K562 (cell line): Measurements from ENCODE around the gene UTP14C. TPM values are rescaled to one million over a fixed set of nuclear protein-coding genes. Genes with fewer than 3 reads are reported as not detected.
A peak's percentile ranks its signal among the peaks of the same experiment; 100 is the strongest.

Experiments used
- ATAC-seq: fragments of 200-7000 bp; cut with Tn5 transposase; 3 replicates; pipeline ENCODE4 v1.9.1; 2020; ENCODE audit warnings: moderate library complexity
- BruUV-seq: library from RNA; stranded (reverse); fragments of 400-500 nt; replicated peaks from 2 replicates; lab custom pipeline; 2021; lab: Mats Ljungman, UMichigan
- CTCF ChIA-PET: fragments of 300-600 bp; formaldehyde crosslinking; extraction: SDS; loops from one replicate; lab custom pipeline; 2021; ENCODE audit warnings: low intra/inter-chr PET ratio; lab: Yijun Ruan, JAX
- POLR2A ChIA-PET: fragments of 300-600, 350-650 bp; sonication (Branson Sonifier 250); formaldehyde crosslinking; extraction: SDS; loops from one replicate; lab custom pipeline; 2021; ENCODE audit warnings: antibody characterized with exemption, inconsistent platforms; lab: Yijun Ruan, JAX
- DNase-seq, 4 experiments: peaks; one replicate each; pipeline versions ENCODE4 v3.0.0 to v3.0.0-alpha.2; 2011 to 2018; ENCODE audit warnings: low spot score in 3 of 4, mixed read lengths in 3 of 4; ENCODE audit errors: extremely low read depth in 1 of 4
- FAIRE-seq: peaks from 2 replicates; lab custom pipeline; 2011; peaks lifted over from hg19 to GRCh38; lab: Jason Lieb, UNC
- H2AFZ ChIP-seq: 2 replicates; pipeline ENCODE4 v1.6.0; 2011; ENCODE audit warnings: low read depth, low read length, control low read depth, inconsistent platforms
- H3K27ac ChIP-seq: fragments of 200-600 bp; 3 replicates; pipeline ENCODE4 v1.8.0; 2011; ENCODE audit warnings: low read depth, mild to moderate bottlenecking, control low read depth, inconsistent platforms, low read length, moderate library complexity, mixed read lengths; ENCODE audit errors: extremely low read depth
- H3K27me3 ChIP-seq, 2 experiments: fragments of 300-600 bp in 1 of 2; 2 replicates in 1 of 2; 3 replicates in 1 of 2; pipeline versions ENCODE4 v1.6.0 to v1.8.0; 2011; ENCODE audit warnings: inconsistent platforms in 2 of 2, low read length in 2 of 2, mild to moderate bottlenecking in 1 of 2, mixed read lengths in 1 of 2, moderate library complexity in 1 of 2; ENCODE audit not compliant: control insufficient read depth in 2 of 2, insufficient read depth in 2 of 2
- H3K36me3 ChIP-seq: fragments of 300-600 bp; 3 replicates; pipeline ENCODE4 v1.8.0; 2011; ENCODE audit warnings: mild to moderate bottlenecking, low read length, inconsistent platforms; ENCODE audit not compliant: control insufficient read depth, insufficient read depth
- H3K4me1 ChIP-seq, 2 experiments: fragments of 200-600 bp in 1 of 2; replicated peaks in 1 of 2; 2 replicates in 1 of 2; 3 replicates in 1 of 2; pipeline versions ENCODE4 v1.5.1 to v1.8.0; 2011; ENCODE audit warnings: inconsistent platforms in 2 of 2, low read length in 2 of 2, mild to moderate bottlenecking in 1 of 2, mixed read lengths in 1 of 2, moderate library complexity in 1 of 2; ENCODE audit not compliant: control insufficient read depth in 2 of 2, insufficient read depth in 2 of 2
- H3K4me2 ChIP-seq: 2 replicates; pipeline ENCODE4 v1.6.1; 2011; ENCODE audit warnings: low read length, control low read depth, inconsistent platforms, mixed read lengths; ENCODE audit not compliant: insufficient read depth
- H3K4me3 ChIP-seq: fragments of 200-600 bp; sonication (generic), shearing (Covaris generic); 2 replicates; pipeline ENCODE4 v1.5.1; 2016; ENCODE audit warnings: control low read depth, inconsistent platforms
- H3K79me2 ChIP-seq: fragments of 200-600 bp; 3 replicates; pipeline ENCODE4 v1.8.0; 2011; ENCODE audit warnings: low read length, inconsistent platforms; ENCODE audit not compliant: control insufficient read depth, insufficient read depth
- H3K9ac ChIP-seq, 2 experiments: 2 replicates each; pipeline versions ENCODE4 v1.6.0 to v1.6.1; 2011; ENCODE audit warnings: low read depth in 2 of 2, low read length in 2 of 2, control low read depth in 1 of 2, inconsistent platforms in 1 of 2, mild to moderate bottlenecking in 1 of 2, mixed read lengths in 1 of 2; ENCODE audit not compliant: insufficient read depth in 1 of 2
- H3K9me1 ChIP-seq: one replicate; pipeline ENCODE4 v1.6.0; 2011; ENCODE audit warnings: inconsistent platforms, mild to moderate bottlenecking, low read length, moderate library complexity; ENCODE audit not compliant: control insufficient read depth, insufficient read depth
- H3K9me3 ChIP-seq: replicated peaks from 2 replicates; pipeline ENCODE4 v1.5.1; 2011; ENCODE audit warnings: low read depth, low read length, inconsistent platforms; ENCODE audit not compliant: control insufficient read depth, insufficient read depth
- H4K20me1 ChIP-seq: replicated peaks from 2 replicates; pipeline ENCODE4 v1.6.1; 2011; ENCODE audit warnings: low read length, inconsistent platforms, mixed read lengths; ENCODE audit not compliant: control insufficient read depth, insufficient read depth
- BMI1 ChIP-seq: fragments of 150-350 bp; IDR thresholded peaks from 2 replicates; pipeline ENCODE4 v1.6.1; 2014; ENCODE audit warnings: low read length
- CC2D1A ChIP-seq: fragments of 450-650 bp; IDR thresholded peaks from 2 replicates; pipeline ENCODE4 v1.6.1; 2017; ENCODE audit warnings: mild to moderate bottlenecking
- DMBX1 ChIP-seq: fragments of 250-450 bp; sonication (Bioruptor Pico); IDR thresholded peaks from 2 replicates; pipeline ENCODE4 v1.8.0; 2022; ENCODE audit warnings: inconsistent platforms, mild to moderate bottlenecking, moderate library complexity, borderline replicate concordance
- EP400 ChIP-seq: fragments of 450-650 bp; IDR thresholded peaks from 2 replicates; pipeline ENCODE4 v1.6.1; 2017; ENCODE audit warnings: antibody characterized with exemption, mild to moderate bottlenecking, moderate library complexity
- FOXK1 ChIP-seq: sonication (generic); formaldehyde crosslinking; IDR thresholded peaks from 2 replicates; pipeline ENCODE4 v1.8.0; 2022; ENCODE audit warnings: missing genetic modification reagents, mild to moderate bottlenecking, borderline replicate concordance
- HCFC1 ChIP-seq: IDR thresholded peaks from 2 replicates; pipeline ENCODE4 v1.6.1; 2012; ENCODE audit warnings: low read depth, low read length, improper control_type of control experiment
- JUND ChIP-seq, 2 experiments: IDR thresholded peaks; 2 replicates in 1 of 2; 3 replicates in 1 of 2; pipeline ENCODE4 v1.6.1; 2011; ENCODE audit warnings: borderline replicate concordance in 2 of 2, low read depth in 2 of 2, low read length in 2 of 2, improper control_type of control experiment in 1 of 2, missing biosample characterization in 1 of 2, missing genetic modification characterization in 1 of 2, missing genetic modification reagents in 1 of 2
- MYC ChIP-seq, 2 experiments: fragments of 250-450 bp in 1 of 2; sonication (Bioruptor Pico) in 1 of 2; IDR thresholded peaks; 2 replicates each; pipeline versions ENCODE4 v1.5.1 to v1.6.1; 2012 to 2021; ENCODE audit warnings: low read depth in 2 of 2, borderline replicate concordance in 1 of 2, improper control_type of control experiment in 1 of 2, low read length in 1 of 2, mild to moderate bottlenecking in 1 of 2, moderate library complexity in 1 of 2
- NR2C2 ChIP-seq, 2 experiments: fragments of 200-800 bp in 1 of 2; sonication (Bioruptor generic) in 1 of 2; sonication (generic) in 1 of 2; formaldehyde crosslinking in 1 of 2; IDR thresholded peaks; 2 replicates each; pipeline versions ENCODE4 v1.6.1 to v1.8.0; 2016 to 2022; ENCODE audit warnings: mild to moderate bottlenecking in 1 of 2, missing compliant biosample characterization in 1 of 2, missing genetic modification characterization in 1 of 2, missing genetic modification reagents in 1 of 2
- VEZF1 ChIP-seq: fragments of 200-800 bp; sonication (Bioruptor generic); IDR thresholded peaks from 2 replicates; pipeline ENCODE4 v1.6.1; 2017; ENCODE audit warnings: missing genetic modification characterization, missing compliant biosample characterization
- ZNF121 ChIP-seq: sonication (generic); formaldehyde crosslinking; conservative IDR thresholded peaks from 2 replicates; pipeline ENCODE4 v1.8.0; 2022; ENCODE audit warnings: missing genetic modification reagents
- ZNF347 ChIP-seq: fragments of 450-650 bp; formaldehyde crosslinking; IDR thresholded peaks from 2 replicates; pipeline ENCODE4 v1.4.0; 2020; ENCODE audit warnings: low read depth, mild to moderate bottlenecking, moderate library complexity
- ZNF57 ChIP-seq: fragments of 450-650 bp; formaldehyde crosslinking; IDR thresholded peaks from 2 replicates; pipeline ENCODE4 v1.4.0; 2020; ENCODE audit warnings: mild to moderate bottlenecking, moderate library complexity
- WGBS: fragments of 100-300 bp; shearing (Covaris generic); methylation state at CpG from one replicate; pipeline ENCODE4 v1.1.6; 2016; ENCODE audit warnings: low coverage, mixed read lengths; ENCODE audit not compliant: insufficient coverage; ENCODE audit errors: missing lambda C conversion rate; 5-methylcytosine and 5-hydroxymethylcytosine counted together
- in situ Hi-C: fragments of 300-500 bp; cut with MboI; formaldehyde crosslinking; loops from 4 replicates; pipeline ENCODE4 v1.15.0; 2018; ENCODE audit warnings: inconsistent platforms, mixed read lengths
- intact Hi-C: fragments of 100-400 bp; cut with micrococcal nuclease; formaldehyde crosslinking; loops from 2 replicates; pipeline ENCODE4 v1.14.2; 2022
- polyA plus RNA-seq, 8 experiments: library from polyadenylated mRNA; depleted of rRNA in 4 of 8; stranded (reverse) in 5 of 8; unstranded in 3 of 8; fragments of >200 nt; fragmentation: Nextera tagmentation in 2 of 8; fragmentation: Illumina TruSeq in 1 of 8; extraction: Ambion mirVana in 2 of 8; extraction: Trizol in 1 of 8; gene quantifications; 2 replicates each; pipeline versions ENCODE4 v1.2.1 to v1.2.3, GENCODE V29; 2011 to 2014; ENCODE audit warnings: inconsistent platforms in 1 of 8, missing spikeins in 1 of 8
- total RNA-seq, 7 experiments: library from RNA; depleted of rRNA in 6 of 7; stranded (reverse); fragments of >200 nt in 6 of 7; fragmentation: Illumina TruSeq in 2 of 7; extraction: Trizol in 2 of 7; gene quantifications; 2 replicates each; pipeline versions ENCODE4 v1.2.1 to v1.2.3, GENCODE V29; 2011 to 2021; ENCODE audit warnings: low replicate concordance in 1 of 7
- TF ChIP-seq, protein P1 (sequence below): sonication (generic); formaldehyde crosslinking; IDR thresholded peaks from 2 replicates; pipeline ENCODE4 v1.8.1; 2023; ENCODE audit warnings: missing genetic modification reagents, mild to moderate bottlenecking, borderline replicate concordance

UTP14C gene
- total and polyA plus RNA-seq, 9 of the 15 experiments (the other 6 are each of a cell fraction or from before 2014, with no cell fraction given) = 3.4 to 10.3 (median 6.0) TPM

DNA sequence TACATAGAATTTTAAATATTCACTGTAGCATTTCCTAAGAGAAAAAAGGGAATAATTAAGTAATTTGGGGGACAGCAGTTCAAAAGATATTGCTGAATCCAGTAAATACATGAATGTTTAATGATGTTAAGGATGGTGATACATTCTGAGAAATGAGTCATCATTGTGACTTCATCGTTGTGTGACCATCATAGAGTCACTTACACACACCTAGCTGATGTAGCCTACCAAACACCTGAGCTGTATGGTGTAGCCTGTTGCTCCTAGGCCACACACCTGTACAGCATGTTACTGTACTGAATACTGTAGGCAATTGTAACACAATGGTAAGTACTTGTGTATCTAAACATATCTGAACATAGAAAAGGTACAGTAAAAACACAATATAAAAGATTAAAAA lies 48.1 kb upstream of the UTP14C start (continued):
- TF ChIP-seq NR2C2 (CRISPR knock-in tag; IDR thresholded peaks at IDR 0.05) (no peak), NR2C2 (tag; IDR thresholded peaks at IDR 0.05) (no peak), BMI1 (no peak), HCFC1 (no peak), JUND (IDR thresholded peaks at IDR 0.05; ENCODE audit: borderline replicate concordance, low read depth, low read length) (peak; percentile 51; the same call in 1 of the 2 replicates), JUND (tag; IDR thresholded peaks at IDR 0.05; ENCODE audit: borderline replicate concordance, low read depth, low read length) (peak; percentile 45; the same call in 1 of the 3 replicates), MYC (IDR thresholded peaks at IDR 0.05; ENCODE audit: low read depth, low read length) (no peak), MYC (CRISPR knock-in tag; IDR thresholded peaks at IDR 0.05; ENCODE audit: borderline replicate concordance, low read depth) (no peak), ZNF121 (CRISPR knock-in tag) (no peak), EP400 (no peak), VEZF1 (CRISPR knock-in tag) (no peak)

- DNase-seq (no peak), FAIRE-seq (no peak), ATAC-seq (no peak)
- intact Hi-C loops (no loop called here), in situ Hi-C loops (no loop called here)
- H3K79me2 ChIP-seq = peaks cover 93% of the 10 kb centered on the region
- 58% methylated on average over 4 of the region's 5 CpGs for WGBS
- H3K4me3 ChIP-seq = no peak overlapping the region
- CTCF ChIA-PET = no interaction called here
- H3K4me2 ChIP-seq = no peak overlapping the region
- H3K9me1 ChIP-seq = no peaks in the 10 kb centered on the region
- no peaks in the 10 kb centered on the region; the same call in 1 of the 2 replicates for H3K9me3 ChIP-seq
- H4K20me1 ChIP-seq = no peaks in the 10 kb centered on the region
- no peak overlapping the region for H3K27ac ChIP-seq
- no TSS peak for BruUV-seq
- peaks cover 20% of the 10 kb centered on the region; the same call in 2 of the 3 replicates for H3K36me3 ChIP-seq
- no peaks in the 10 kb centered on the region for H3K27me3 ChIP-seq
- POLR2A ChIA-PET = interaction anchor here (0.7 to 1.4 kb wide), 4 partner anchors 9 to 23 kb away, joined by 3 read pairs; no protein-coding TSS in a partner anchor
- H3K4me1 ChIP-seq = peaks cover 19 to 46% of the 10 kb centered on the region in 2 experiments
- no peak overlapping the region for H2AFZ ChIP-seq
- no peak overlapping the region for H3K9ac ChIP-seq
- TF ChIP-seq CC2D1A (no peak), ZNF347 (CRISPR knock-in tag) (no peak), ZNF57 (CRISPR knock-in tag) (no peak), FOXK1 (CRISPR knock-in tag) (no peak), DMBX1 (CRISPR knock-in tag) (no peak), BMI1 (no peak)
- TF ChIP-seq, protein P1, sequence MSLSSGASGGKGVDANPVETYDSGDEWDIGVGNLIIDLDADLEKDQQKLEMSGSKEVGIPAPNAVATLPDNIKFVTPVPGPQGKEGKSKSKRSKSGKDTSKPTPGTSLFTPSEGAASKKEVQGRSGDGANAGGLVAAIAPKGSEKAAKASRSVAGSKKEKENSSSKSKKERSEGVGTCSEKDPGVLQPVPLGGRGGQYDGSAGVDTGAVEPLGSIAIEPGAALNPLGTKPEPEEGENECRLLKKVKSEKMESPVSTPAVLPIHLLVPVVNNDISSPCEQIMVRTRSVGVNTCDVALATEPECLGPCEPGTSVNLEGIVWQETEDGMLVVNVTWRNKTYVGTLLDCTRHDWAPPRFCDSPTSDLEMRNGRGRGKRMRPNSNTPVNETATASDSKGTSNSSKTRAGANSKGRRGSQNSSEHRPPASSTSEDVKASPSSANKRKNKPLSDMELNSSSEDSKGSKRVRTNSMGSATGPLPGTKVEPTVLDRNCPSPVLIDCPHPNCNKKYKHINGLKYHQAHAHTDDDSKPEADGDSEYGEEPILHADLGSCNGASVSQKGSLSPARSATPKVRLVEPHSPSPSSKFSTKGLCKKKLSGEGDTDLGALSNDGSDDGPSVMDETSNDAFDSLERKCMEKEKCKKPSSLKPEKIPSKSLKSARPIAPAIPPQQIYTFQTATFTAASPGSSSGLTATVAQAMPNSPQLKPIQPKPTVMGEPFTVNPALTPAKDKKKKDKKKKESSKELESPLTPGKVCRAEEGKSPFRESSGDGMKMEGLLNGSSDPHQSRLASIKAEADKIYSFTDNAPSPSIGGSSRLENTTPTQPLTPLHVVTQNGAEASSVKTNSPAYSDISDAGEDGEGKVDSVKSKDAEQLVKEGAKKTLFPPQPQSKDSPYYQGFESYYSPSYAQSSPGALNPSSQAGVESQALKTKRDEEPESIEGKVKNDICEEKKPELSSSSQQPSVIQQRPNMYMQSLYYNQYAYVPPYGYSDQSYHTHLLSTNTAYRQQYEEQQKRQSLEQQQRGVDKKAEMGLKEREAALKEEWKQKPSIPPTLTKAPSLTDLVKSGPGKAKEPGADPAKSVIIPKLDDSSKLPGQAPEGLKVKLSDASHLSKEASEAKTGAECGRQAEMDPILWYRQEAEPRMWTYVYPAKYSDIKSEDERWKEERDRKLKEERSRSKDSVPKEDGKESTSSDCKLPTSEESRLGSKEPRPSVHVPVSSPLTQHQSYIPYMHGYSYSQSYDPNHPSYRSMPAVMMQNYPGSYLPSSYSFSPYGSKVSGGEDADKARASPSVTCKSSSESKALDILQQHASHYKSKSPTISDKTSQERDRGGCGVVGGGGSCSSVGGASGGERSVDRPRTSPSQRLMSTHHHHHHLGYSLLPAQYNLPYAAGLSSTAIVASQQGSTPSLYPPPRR (CRISPR knock-in tag) = no peak
Observed at GRCh38 chr13:51976890-51977289, 47.6 kb upstream of the UTP14C start.
